ENCODE measurements around the gene UBTD1. TPM values are rescaled to one million over a fixed set of nuclear protein-coding genes. Genes with fewer than 3 reads are reported as not detected.

The UBTD1 gene
- total RNA-seq, 1 donor from 2014 or later: 33.0 TPM

DNA sequence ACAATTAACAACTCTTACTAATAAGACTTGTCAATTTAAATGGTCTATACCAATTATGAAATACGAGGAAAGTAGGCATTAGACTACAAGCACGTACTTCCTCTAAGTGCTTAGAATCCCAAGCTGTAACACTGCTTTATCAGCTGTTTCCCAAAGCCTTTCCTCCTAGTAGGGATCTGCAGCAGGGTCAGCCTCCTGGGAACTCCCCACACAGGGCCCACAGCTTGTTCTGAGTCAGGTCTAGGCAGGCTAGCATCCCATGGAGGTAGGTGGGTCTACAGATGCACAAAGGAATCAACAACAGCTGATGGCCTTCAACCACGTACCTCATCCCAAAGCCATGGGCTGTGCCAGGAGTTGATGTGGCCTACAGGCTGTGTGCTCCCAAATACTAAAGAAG, 15.2 kb upstream of the UBTD1 start:
- intact Hi-C loops (cut with DNase I): no loop called here
- no peak overlapping the region for H3K4me3 ChIP-seq
- H3K9me3 ChIP-seq: no peaks in the 10 kb centered on the region
- H3K27me3 ChIP-seq: no peaks in the 10 kb centered on the region
- DNase-seq (ENCODE audit: low spot score in 2 of 2): no peak
- peaks cover 42 to 43% of the 10 kb centered on the region in 2 donors for H3K36me3 ChIP-seq
- H3K27ac ChIP-seq: no peak overlapping the region
- TF ChIP-seq, protein P1, sequence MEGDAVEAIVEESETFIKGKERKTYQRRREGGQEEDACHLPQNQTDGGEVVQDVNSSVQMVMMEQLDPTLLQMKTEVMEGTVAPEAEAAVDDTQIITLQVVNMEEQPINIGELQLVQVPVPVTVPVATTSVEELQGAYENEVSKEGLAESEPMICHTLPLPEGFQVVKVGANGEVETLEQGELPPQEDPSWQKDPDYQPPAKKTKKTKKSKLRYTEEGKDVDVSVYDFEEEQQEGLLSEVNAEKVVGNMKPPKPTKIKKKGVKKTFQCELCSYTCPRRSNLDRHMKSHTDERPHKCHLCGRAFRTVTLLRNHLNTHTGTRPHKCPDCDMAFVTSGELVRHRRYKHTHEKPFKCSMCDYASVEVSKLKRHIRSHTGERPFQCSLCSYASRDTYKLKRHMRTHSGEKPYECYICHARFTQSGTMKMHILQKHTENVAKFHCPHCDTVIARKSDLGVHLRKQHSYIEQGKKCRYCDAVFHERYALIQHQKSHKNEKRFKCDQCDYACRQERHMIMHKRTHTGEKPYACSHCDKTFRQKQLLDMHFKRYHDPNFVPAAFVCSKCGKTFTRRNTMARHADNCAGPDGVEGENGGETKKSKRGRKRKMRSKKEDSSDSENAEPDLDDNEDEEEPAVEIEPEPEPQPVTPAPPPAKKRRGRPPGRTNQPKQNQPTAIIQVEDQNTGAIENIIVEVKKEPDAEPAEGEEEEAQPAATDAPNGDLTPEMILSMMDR (IDR thresholded peaks at IDR 0.05): no peak
- peaks cover 0 to 3% of the 10 kb centered on the region in 2 donors for H3K4me1 ChIP-seq

DNA sequence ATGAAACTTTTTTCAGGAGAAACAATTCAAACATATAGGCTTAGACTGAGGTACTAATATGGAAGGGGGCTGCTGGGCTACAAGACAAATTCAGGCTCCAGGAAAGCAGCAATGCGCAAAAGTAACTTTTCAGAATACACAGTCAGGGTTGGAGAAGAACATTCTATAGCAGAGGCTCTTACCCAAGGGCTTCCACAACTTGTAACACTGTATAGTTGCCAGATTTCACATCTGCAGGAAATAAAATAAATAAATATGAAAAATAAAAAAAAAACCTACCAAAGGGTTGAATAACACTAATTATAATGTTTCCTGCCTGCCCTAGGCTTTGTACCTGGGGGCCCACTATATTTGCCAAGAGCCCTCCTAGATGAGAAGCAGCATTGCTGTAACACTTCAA, 14.8 kb upstream of the UBTD1 start:
- Histone ChIP-seq H3K36me3 (peaks cover 38% of the 10 kb centered on the region in 2 donors), H3K27me3 (no peaks in the 10 kb centered on the region), H3K9me3 (no peaks in the 10 kb centered on the region), H3K4me3 (no peak overlapping the region), H3K27ac (no peak overlapping the region), H3K4me1 (peaks cover 0 to 3% of the 10 kb centered on the region in 2 donors)
- TF ChIP-seq, protein P1 (IDR thresholded peaks at IDR 0.05): no peak
- intact Hi-C loops (cut with DNase I): no loop called here
- no peak for DNase-seq (ENCODE audit: low spot score in 2 of 2)

DNA sequence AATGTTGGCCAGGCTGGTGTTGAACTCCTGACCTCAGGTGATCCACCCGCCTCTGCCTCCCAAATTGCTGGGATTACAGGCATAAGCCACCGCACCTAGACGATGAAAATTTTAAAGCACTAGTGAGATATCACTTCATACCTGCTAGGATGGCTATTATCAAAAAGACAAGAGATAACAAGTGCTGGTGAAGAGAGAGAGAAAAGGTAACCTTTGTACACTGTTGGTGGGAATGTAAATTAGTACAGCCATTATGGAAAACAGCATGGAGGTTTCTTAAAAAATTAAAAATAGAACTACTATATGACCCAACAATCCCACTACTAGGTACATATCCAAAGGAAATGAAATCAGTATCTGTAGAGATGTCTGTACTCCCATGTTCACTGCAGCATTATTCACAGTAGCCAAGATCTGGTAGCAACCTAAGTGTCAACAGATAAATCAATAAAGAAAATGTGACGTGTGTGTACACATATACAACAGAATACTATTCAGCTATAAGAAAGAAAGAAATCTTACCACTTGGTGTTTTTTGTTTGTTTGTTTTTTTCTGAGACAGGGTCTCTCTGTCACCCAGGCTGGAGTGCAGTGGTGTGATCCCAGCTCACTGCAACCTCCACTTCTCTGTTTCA, 13.0 kb upstream of the UBTD1 start:
- no peaks in the 10 kb centered on the region for H3K9me3 ChIP-seq
- no peak overlapping the region for H3K4me3 ChIP-seq
- H3K36me3 ChIP-seq: peaks cover 20 to 21% of the 10 kb centered on the region in 2 donors
- TF ChIP-seq, protein P1 (IDR thresholded peaks at IDR 0.05): no peak
- intact Hi-C loops (cut with DNase I): no loop called here
- H3K27ac ChIP-seq: no peak overlapping the region
- no peaks in the 10 kb centered on the region for H3K27me3 ChIP-seq
- DNase-seq (ENCODE audit: low spot score in 2 of 2): no peak
- H3K4me1 ChIP-seq: peaks cover 0 to 16% of the 10 kb centered on the region in 2 donors

DNA sequence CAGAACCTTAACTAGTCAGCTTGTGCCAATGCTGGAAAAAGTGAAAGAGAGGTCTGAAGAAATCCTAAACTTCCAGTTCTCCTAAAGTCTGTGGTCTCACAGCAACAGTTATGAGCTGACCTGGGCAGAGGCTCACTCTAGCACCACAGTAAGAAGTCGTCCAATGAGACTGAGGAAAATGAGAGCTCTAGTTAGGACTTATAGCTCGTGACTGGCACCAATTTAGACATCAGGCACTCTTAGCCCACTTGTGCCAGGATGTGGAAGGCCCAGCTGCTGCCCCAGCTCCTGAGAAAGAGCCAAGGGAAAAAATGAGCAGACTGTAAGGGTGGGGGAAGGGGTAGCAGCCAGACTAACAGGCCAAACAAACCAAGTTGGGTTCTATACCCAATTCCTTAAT, 8.1 kb upstream of the UBTD1 start:
- Histone ChIP-seq H3K9me3 (no peaks in the 10 kb centered on the region), H3K27ac (peak overlapping the region; percentile 53 to 58), H3K4me1 (peaks cover 3 to 28% of the 10 kb centered on the region in 2 donors), H3K36me3 (no peaks in the 10 kb centered on the region), H3K4me3 (no peak overlapping the region), H3K27me3 (no peaks in the 10 kb centered on the region)
- TF ChIP-seq, protein P1 (IDR thresholded peaks at IDR 0.05): no peak
- intact Hi-C loops (cut with DNase I): no loop called here
- no peak for DNase-seq (ENCODE audit: low spot score in 2 of 2)

DNA sequence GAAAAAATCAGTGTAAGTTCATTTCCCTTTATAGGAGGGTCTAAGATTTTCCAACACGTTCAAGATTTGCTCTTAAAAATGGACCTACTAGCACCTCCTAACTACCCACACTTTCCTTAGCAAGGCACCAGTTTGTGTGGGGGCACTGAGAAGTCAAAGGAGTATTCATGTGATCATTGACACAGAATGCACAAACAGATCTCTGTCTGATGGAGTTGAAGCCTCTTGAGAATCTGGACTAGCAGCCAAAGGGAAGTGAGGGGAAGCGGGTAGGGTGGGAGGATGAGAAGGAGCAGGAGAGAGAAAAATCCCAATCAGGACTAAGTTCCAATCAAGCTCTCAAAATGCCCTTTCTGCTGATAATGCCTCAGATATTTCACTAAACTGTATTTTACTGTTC, 4.6 kb upstream of the UBTD1 start:
- TF ChIP-seq, protein P1 (IDR thresholded peaks at IDR 0.05): no peak
- no peaks in the 10 kb centered on the region for H3K36me3 ChIP-seq
- H3K4me1 ChIP-seq: peaks cover 3 to 32% of the 10 kb centered on the region in 2 donors
- no peak for DNase-seq (ENCODE audit: low spot score in 2 of 2)
- H3K27ac ChIP-seq: peak overlapping the region; percentile 31 to 46
- no peak overlapping the region for H3K4me3 ChIP-seq
- no peaks in the 10 kb centered on the region for H3K27me3 ChIP-seq
- H3K9me3 ChIP-seq: no peaks in the 10 kb centered on the region
- intact Hi-C loops (cut with DNase I): no loop called here

Data from ascending aorta (tissue), 2 donors.